ENCODE results near the gene SLC35C1. TPM values are rescaled to one million over a fixed set of nuclear protein-coding genes. Genes with fewer than 3 reads are reported as not detected.

Gene SLC35C1
- polyA plus RNA-seq, 1 experiment = 14.6 TPM

DNA sequence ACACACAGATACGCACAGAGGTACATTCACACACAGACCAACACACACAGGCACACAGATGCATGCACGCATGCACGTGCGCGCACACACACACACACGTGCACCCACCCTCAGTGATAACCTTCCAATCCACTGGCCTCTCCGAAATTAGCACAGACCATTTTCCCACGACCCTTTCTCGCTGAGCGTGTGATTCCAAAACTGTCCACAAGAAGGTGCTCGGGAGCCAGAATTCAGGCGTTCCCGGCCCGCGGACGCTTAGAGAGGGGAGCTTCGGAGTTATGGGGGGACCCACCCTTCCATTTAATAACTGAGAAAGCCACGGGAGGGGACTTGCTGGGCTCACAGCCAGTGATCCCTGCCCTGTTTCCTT lies 33.8 kb upstream of the SLC35C1 start:
- TF ChIP-seq, protein P1, sequence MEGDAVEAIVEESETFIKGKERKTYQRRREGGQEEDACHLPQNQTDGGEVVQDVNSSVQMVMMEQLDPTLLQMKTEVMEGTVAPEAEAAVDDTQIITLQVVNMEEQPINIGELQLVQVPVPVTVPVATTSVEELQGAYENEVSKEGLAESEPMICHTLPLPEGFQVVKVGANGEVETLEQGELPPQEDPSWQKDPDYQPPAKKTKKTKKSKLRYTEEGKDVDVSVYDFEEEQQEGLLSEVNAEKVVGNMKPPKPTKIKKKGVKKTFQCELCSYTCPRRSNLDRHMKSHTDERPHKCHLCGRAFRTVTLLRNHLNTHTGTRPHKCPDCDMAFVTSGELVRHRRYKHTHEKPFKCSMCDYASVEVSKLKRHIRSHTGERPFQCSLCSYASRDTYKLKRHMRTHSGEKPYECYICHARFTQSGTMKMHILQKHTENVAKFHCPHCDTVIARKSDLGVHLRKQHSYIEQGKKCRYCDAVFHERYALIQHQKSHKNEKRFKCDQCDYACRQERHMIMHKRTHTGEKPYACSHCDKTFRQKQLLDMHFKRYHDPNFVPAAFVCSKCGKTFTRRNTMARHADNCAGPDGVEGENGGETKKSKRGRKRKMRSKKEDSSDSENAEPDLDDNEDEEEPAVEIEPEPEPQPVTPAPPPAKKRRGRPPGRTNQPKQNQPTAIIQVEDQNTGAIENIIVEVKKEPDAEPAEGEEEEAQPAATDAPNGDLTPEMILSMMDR (IDR thresholded peaks at IDR 0.05; ENCODE audit: insufficient read depth, low read depth, low read length) = peak; percentile 94
- Histone ChIP-seq H3K4me3 (ENCODE audit: low read depth, low read length) (peak overlapping the region; percentile 45), H3K36me3 (ENCODE audit: control insufficient read depth, insufficient read depth, low read length) (no peaks in the 10 kb centered on the region), H3K27me3 (ENCODE audit: control insufficient read depth, insufficient read depth, low read length) (peaks cover 3% of the 10 kb centered on the region)
- CTCF ChIA-PET = interaction anchor here (0.8 to 2.6 kb wide), 50 partner anchors 9 to 447 kb away, joined by 3 to 67 read pairs (median 4); partner anchors contain the start of genes CHST1 and CRY2
- no peak for DNase-seq (ENCODE audit: low read depth)
- POLR2A ChIA-PET = no interaction called here

DNA sequence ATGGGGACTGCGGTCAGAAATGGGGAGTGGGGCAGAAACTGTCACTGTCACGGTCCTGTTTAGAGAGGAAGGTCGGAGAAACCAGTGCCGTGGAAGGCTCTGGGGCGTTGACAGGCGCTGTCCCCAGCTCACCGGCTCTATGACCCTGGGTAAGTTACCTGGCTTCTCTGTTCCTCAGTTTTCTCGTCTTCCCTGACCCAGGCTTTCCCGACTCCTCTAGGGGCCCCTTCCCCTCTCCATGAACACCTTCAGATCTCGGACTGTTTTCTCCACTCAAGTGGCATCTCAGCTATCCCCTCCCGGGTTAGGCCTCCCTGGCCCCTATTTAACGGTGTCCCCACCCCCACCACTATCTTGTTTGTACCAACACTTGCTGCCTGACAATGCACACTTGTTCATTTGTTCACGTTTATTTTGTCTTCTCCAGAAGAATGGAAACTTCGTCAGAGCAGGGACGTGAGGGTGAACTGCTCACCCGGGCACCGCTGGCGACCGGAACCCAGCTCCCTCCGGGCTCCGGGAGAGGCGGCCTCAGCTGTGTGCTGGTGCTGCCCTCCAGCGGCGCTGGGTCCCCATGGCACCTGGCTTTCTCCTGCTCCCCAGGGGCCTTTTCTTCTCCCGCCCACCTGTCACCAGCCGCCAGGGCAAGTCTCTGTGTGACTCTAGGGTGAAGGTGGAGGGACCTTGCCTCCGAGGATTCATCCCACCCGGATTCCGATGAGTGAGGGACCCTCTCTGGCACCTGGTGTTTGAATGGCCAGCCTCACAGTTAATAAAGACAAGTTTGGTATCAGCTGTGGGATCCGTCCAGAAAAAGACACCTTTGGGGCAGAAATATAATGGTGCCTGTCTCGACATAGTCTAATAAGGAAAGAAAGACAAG lies 33.1 kb upstream of the SLC35C1 start:
- Histone ChIP-seq H3K4me3 (ENCODE audit: low read depth, low read length) (peak overlapping the region; percentile 45), H3K27me3 (ENCODE audit: control insufficient read depth, insufficient read depth, low read length) (peaks cover 3% of the 10 kb centered on the region), H3K36me3 (ENCODE audit: control insufficient read depth, insufficient read depth, low read length) (no peaks in the 10 kb centered on the region)
- ChIA-PET CTCF (interaction anchor here (0.6 to 2.6 kb wide), 64 partner anchors 9 to 661 kb away, joined by 3 to 67 read pairs (median 4); partner anchors contain the start of genes CHST1 and CRY2), POLR2A (no interaction called here)
- TF ChIP-seq, protein P1 (IDR thresholded peaks at IDR 0.05; ENCODE audit: insufficient read depth, low read depth, low read length) = peak; percentile 96
- DNase-seq (ENCODE audit: low read depth) = no peak

DNA sequence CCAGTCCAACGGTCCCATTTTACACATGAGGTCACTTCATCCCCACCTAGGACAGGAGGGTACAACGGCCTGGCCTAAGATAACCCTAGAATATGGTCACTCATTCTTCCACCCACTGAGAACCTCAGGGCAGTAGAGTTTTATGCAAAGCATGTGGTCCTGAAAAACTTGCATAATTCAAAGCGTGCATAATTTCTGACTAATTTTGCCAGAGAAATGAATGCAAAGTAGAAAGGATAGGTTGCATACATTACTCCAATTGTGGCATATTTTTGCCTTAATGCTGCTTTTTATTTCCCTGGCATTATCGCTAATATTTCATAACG lies 32.5 kb upstream of the SLC35C1 start:
- Histone ChIP-seq H3K27me3 (ENCODE audit: control insufficient read depth, insufficient read depth, low read length) (peaks cover 3% of the 10 kb centered on the region), H3K36me3 (ENCODE audit: control insufficient read depth, insufficient read depth, low read length) (no peaks in the 10 kb centered on the region), H3K4me3 (ENCODE audit: low read depth, low read length) (no peak overlapping the region)
- CTCF ChIA-PET = interaction anchor here (0.8 to 2.6 kb wide), 39 partner anchors 8 to 662 kb away, joined by 3 to 67 read pairs (median 5); partner anchors contain the start of gene CRY2
- POLR2A ChIA-PET = no interaction called here
- TF ChIP-seq, protein P1 (IDR thresholded peaks at IDR 0.05; ENCODE audit: insufficient read depth, low read depth, low read length) = no peak
- no peak for DNase-seq (ENCODE audit: low read depth)

DNA sequence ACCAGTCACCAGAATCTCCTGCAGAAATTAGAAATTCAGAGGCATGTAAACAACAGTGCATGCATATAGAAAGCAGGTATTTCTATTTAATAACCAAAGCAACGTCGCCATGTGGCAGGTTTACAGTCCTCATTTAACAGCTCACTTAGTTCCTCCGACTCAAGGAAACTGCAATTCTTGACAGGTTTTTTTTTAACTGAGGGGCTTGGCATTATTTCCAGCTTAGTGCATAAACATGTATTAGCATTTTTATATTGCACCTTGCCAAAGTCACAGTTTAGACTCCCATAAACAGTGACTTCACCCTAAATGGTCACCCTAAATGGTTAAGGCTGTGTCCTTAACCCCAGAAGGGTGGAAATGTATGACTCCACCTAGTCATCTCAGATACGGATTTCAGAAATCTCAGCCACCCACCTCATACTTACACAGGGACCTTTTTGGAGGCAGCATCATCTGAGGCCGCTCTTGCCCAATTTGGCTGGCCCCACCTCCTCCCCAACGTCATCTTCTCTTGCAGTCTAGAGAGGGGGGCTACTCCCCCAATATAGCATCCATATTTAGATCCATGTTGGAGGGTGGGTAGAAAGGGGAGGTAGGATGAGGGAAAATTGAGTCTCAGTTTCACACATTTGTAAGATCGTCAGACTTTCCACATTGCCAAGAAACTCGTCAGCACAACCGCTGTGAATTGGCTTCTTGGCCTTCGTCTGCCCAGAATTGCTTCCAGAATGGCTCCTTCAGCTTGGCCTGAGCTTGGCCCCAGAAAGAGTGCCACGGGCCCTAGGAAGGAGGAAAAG lies 31.8 kb upstream of the SLC35C1 start:
- Histone ChIP-seq H3K36me3 (ENCODE audit: control insufficient read depth, insufficient read depth, low read length) (no peaks in the 10 kb centered on the region), H3K27me3 (ENCODE audit: control insufficient read depth, insufficient read depth, low read length) (peaks cover 3% of the 10 kb centered on the region), H3K4me3 (ENCODE audit: low read depth, low read length) (no peak overlapping the region)
- ChIA-PET POLR2A (no interaction called here), CTCF (interaction anchor here (0.6 to 2.0 kb wide), 2 partner anchors 239 to 393 kb away, joined by 3 to 9 read pairs; no protein-coding TSS in a partner anchor)
- TF ChIP-seq, protein P1 (IDR thresholded peaks at IDR 0.05; ENCODE audit: insufficient read depth, low read depth, low read length) = no peak
- no peak for DNase-seq (ENCODE audit: low read depth)
